Activated CD8-positive, alpha-beta memory T cell treated with anti-CD3 and anti-CD28 coated beads, Interleukin-2, amount 50 U/mL, for 24 hours (primary cell): ENCODE measurements around the gene FGGY.
"Not testable (repeated sequence)": the region's sequence is repeated elsewhere in the genome, so short reads cannot be mapped to it uniquely, and the experiment has no call there.

ENCODE experiments used
- DNase-seq: peaks from one replicate; pipeline ENCODE4 v3.0.0-alpha.2; 2020; ENCODE audit errors: extremely low read depth

FGGY gene

DNA sequence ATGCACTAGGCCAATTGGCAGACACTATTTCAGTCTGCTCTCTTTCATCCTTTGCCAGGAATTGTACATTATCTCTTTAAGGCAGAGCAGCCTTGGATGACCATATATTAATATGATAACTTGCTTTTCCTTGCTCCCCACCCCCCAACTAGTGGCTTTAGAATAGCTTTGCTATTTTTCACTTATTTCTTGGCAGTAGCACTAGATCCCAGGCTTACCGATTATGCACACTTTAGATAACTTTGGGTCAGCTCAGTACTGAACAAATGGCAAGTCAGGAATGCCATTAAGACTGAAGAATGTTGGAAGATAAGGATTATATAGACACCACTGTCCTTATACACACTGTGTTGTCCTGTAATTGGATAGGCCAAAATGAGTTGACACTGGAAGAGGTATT, 146.4 kb downstream of the FGGY start:
- no peak for DNase-seq

DNA sequence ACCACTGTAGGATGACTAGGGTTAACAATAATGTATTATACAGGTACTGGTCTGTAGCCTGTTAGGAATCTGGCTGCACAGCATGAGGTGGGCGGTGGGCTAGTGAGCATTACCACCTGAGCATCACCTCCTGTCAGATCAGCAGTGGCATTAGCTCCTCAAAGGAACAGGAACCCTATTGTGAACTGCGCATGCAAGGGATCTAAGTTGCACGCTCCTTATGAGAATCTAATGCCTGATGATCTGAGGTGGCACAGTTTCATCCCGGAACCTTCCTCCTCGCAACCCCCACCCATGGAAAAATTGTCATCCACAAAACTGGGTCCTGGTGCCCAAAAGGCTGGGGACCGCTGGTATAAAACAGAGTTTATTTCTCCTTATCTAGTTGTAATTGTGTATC, 147.6 kb downstream of the FGGY start:
- DNase-seq: no peak

DNA sequence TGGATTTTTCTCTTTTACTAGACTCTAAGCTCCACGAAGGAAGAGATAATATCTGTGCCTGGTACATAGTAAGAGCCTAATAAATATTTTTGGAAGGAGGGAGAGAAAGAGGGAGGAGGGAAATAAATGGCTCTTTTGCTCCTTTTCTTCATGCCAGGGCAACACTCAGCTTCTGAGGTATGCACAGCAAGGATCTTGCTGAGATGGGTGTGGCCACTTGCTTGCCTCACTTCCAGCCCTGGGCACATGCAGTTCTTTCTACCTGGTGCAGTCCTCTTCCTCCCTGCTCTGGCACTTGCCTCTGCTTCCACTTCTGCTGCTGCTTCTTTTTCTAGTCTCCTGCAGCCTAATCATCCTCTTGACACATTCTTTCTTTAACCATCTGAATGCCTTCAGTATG, 148.1 kb downstream of the FGGY start:
- no peak for DNase-seq

DNA sequence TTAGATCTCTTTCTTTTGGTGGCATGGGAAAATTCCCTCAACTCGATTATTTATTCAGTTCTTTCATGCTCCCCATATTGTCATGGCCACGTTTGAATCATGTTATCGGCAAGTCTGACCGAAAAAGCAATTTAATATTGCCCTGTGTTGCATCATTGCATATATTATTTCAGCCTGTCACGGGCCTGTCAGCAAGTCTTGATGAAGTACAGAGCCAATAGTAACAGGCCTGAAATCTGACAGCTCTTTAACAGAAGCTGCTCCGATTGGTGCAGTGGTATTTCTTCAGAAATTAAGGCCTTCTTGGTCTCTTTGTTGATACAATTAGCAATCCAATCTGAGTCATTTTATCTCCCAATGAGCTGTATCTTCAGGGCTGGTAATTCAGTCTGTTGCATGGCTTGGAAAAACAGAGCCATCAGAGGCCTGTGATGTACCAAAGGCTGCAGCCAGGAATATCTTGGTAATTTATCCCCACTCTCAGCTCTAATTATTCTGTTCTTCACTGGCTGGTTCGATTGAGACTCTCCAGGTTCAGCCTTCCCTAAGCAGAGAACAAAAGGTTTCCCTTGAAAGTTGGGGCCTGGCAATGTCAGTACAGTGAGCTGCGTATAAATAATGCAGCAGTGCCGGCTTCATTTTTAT, 149.5 kb downstream of the FGGY start:
- DNase-seq: no peak

DNA sequence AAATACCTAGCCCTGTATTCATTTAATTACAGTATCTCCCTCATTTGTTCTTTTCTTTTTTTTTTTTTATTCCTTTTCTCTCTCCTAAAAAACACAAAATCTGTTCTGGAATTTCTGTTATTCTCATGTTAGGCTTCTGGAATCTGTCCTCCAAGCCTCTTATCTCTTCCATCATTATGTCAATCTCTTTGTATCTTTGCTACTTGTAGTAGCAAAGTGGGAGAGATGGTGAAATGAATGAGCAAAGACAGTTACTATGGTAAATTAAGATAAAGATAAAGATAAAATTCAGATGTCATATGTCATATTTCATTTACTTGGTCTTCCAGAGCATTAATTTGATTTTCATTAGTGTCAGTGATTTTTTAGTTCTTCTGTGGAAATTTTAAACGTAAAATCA, 155.1 kb downstream of the FGGY start:
- no peak for DNase-seq

DNA sequence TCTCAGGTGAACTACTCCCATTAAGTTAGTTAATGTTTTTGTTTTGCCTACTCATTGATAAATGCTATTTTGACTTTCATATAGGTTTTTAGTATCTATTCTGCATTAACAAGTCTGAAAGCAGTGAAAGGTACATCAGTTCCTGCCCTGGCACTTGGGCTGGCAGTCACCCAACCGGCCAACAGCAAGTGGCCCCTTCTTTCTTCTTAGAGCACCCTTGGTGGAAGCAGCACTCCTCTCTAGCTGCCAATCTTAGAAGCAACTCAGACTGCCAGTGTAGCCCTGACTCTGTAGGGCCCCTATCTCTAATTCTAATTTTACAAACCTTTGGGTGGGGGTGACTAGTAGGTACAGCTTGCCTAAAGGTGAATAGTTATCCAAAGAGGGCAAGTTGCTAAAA, 155.7 kb downstream of the FGGY start:
- no peak for DNase-seq

DNA sequence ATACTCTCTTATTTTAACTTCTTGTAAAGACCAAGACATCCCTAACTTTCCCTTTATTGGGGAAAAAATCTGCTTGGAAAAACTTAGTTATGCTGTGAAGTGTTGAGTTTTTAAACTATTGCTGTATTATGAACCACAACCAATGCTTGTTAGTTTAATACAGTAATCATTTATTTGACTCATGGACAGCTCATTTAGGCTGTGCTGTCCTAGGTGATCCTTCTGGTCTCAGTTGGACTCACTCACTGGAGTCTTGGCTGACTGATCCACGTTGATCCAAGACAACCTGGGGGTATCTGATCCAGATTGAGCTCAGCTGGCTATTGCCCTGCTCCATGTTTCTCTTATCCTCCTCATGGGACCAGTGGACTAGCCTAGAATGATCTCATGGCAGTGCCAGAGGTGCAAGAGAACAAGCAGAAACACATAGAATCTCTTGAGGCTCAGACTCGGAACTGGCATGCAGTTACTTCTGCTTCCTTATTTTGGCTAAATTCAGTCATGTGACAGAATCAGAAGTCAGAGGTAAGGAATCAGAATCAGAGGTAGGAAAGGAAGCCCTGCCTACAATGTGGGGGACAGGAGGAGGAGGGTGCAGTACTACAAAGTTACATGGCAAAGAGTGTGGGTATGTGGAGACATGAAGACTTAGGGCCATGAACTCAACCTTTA, 156.5 kb downstream of the FGGY start:
- no peak for DNase-seq

DNA sequence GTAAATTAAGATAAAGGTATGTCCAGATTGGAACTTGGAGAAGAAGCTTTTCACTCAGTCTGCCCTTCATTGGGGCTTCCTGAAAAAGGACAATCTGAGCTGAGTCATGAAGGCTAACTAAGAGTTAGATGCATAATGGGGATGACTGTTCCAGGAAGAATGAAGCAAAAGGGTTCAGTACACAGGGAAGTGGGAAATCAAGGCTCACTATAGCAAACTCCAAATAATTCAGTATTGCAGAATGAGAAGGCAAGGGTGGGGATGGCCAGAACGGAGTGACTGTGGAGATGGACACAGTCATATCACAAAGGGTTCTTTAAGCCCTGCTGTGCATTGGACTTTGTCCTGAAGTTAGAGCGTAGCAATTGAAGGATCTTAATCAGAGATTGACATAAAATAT, 158.3 kb downstream of the FGGY start:
- DNase-seq: no peak

DNA sequence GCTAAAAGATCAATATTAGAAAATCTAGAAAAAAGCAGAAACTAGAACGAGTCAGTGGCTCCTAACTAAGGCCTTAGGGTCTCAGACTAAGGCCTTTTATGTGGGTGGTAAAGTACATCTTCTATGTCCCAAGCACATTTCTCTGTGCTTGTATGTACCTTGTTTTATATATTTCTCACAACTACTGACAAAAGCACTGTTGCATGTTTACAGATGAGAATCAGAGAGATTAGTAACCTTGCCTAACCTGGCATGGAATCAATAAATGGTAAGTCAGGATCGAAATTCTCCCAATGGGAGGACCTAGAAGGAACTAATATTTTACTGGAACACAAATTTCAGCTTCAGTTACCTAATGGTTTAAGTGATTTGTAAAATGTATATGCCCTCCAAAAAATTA, 160.9 kb downstream of the FGGY start:
- no peak for DNase-seq

DNA sequence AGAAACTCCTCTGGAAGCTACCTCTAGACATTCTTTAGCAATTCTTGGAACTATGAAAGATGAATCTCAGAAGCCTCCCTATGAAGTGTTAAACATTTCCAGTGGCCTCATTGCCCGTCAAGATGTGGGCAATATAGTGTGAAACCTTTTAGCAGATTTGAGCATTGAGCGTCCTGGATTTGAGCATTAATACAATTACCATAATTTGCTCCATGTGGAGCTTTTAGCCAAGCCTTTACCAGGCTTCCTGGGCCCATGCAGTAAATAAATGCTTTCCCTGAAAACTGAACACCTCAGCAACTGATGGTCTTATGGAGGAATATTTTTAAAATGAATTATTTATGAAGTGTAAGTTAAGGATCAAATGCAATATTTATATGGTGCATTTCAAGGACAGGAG, 162.0 kb downstream of the FGGY start:
- DNase-seq: no peak

DNA sequence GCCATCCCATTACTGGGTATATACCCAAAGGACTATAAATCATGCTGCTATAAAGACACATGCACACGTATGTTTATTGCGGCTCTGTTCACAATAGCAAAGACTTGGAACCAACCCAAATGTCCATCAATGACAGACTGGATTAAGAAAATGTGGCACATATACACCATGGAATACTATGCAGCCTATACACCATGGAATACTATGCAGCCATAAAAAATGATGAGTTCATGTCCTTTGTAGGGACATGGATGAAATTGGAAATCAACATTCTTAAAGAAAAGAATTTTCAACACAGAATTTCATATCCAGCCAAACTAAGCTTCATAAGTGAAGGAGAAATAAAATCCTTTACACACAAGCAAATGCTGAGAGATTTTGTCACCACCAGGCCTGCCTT, 166.0 kb downstream of the FGGY start:
- not testable (repeated sequence) for DNase-seq

DNA sequence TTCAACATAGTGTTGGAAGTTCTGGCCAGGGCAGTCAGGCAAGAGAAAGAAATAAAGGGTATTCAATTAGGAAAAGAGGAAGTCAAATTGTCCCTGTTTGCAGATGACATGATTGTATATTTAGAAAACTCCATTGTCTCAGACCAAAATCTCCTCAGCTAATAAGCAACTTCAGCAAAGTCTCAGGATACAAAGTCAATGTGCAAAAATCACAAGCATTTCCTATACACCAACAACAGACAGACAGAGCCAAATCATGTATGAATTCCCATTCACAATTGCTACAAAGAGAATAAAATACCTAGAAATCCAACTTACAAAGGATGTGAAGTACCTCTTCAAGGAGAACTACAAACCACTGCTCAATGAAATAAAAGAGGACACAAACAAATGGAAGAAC, 168.6 kb downstream of the FGGY start:
- not testable (repeated sequence) for DNase-seq

DNA sequence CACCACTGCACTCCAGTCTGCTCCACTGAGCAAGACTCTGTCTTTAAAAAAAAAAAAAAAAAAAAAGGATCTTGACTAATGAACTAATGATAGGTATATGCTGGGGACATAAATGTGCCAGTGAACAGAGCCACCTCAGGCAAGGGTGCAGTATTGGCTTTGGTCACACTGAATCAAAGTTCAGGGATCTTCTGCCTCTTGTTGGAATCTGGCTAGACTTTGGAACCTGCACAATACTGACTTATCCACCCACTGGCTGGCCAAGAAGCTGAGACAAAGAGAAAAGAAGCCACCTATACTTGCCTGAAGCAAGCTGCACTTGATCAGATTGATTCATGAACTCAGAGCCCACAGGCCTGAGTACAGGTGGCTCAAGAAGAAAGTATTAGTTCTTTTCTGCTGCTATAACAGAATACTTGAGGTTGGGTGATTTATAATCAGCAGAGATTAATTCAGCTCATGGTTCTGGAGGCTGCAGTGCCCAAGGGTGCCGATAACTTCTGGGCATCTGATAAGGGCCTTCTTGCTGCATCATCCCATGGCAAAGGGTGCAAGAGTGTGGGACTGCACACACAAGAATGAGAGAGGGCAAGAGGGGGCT, 172.0 kb downstream of the FGGY start:
- DNase-seq: no peak

DNA sequence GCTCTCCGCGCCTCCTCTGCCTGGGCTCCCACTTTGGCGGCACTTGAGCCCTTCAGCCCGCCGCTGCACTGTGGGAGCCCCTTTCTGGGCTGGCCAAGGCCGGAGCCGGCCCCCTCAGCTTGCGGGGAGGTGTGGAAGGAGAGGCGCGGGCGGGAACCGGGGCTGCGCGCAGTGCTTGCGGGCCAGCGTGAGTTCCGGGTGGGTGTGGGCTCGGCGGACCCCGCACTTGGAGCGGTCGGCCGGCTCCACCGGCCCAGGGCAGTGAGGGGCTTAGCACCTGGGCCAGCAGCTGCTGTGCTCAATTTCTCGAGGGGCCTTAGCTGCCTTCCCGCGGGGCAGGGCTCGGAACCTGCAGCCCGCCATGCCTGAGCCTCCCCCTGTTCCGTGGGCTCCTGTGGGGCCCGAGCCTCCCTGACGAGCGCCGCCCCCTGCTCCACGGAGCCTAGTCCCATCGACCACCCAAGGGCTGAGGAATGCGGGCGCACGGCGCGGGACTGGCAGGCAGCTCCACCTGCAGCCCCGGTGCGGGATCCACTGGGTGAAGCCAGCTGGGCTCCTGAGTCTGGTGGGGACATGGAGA, 175.2 kb downstream of the FGGY start:
- not testable (repeated sequence) for DNase-seq

DNA sequence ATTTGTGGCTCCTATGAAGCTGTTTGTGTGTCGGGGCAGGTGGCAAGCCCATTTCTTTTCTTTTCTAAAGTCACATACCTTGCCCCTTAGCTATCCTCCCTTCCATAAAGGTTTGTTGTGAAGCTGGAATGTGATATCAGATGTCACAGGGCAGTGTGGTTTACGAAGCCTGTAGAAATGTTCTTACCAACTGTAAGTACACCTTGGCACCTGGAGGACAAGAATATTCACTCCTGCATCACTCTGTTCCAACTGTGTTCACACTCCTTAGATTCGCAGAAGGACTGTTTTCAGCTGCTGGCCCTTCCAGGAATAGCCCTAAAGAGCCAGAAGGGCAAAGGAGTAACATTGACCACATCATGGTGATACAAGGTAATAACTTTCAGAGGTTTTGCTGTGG, 176.9 kb downstream of the FGGY start:
- DNase-seq: no peak

DNA sequence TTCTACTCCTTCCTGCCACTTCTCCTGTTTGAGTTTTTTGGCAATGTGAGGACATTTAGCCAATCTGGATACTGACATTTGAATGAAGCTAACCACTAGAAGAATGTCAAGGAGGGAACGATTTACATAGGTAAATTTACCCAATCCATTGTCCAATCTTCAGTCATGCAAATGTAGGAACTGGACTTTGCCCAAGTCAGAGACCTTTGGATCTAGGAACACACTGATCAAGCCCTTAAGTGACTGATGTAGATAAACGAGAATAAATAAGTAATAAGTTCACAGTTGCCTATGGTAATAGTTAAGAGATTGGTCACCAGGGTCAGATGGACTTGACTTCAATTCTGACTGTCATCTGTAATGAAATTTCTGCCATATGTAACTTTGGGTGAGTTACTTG, 177.6 kb downstream of the FGGY start:
- no peak for DNase-seq

DNA sequence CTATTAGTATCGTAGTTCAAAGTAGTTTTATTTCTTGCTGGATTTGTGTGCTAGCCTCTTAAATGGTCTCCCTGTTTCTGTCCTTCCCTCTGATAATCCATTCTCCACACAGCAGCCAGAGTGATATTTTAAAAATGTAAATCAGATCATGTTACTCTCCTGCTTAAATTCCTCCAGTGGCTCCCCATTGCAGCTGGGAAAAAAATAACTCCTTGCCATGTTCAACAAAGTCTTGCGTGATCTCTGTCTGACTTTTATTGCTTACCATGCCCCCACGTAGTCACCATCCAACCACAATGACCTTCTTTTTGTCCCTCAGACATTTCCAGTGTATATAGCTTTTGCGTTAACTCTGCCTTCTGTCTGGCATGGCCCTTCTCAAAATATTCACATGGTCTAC, 178.8 kb downstream of the FGGY start:
- no peak for DNase-seq

DNA sequence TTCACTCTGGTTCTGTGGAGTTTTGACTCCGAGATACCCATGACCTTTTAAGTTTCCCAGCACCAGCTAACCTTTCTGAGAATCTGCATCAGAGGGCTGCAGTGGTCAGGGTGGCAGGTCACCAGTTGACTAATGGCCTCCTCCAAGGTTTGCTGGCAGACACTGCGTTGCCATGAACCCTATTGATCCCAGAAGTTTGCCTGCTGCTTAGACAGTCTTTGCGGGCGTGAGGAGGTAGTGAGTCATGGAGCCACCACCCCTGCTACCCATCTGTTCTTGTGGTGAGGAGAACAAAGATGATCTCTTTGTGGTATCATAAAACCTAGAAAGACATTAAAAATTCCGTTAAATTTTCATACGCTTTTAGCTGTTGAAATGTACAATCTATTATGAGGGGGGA, 180.4 kb downstream of the FGGY start:
- DNase-seq: no peak

DNA sequence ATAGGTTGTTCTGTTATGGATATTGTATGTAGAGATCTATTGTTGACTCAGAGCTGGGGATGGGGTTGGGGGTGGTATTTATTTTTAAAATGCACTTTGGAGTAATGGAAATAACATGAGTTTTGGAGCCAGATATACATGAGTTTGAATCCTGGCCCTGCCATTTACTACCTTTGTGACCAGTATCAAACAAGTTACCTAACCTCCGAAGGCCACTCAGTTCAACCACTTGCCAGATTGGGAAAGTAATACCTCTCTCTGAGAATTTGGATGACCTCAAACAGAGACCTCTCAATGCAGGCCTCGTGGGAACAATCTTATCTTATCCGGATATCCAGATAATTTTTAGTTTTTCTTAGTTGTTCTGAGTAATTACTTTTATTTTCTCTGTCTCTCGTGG, 181.0 kb downstream of the FGGY start:
- DNase-seq: no peak

DNA sequence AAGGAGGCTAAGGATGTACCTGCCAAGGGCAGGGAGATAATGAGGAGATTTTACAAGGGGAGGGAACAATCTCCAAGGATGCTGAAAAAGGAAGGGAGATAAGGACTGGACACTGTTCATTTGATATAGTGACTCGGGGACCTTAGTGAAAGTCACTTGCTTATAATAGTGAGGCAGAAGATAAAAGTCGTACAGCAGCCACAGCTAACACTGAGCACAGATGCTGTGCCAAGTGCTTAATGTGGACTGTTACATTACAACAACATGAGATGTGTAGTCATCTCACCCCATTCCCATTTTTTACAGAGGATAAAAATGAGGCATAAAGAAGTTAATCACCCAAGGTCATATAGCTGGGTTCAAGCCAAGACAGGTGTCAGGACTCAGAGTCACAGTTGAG, 181.9 kb downstream of the FGGY start:
- DNase-seq: no peak

DNA sequence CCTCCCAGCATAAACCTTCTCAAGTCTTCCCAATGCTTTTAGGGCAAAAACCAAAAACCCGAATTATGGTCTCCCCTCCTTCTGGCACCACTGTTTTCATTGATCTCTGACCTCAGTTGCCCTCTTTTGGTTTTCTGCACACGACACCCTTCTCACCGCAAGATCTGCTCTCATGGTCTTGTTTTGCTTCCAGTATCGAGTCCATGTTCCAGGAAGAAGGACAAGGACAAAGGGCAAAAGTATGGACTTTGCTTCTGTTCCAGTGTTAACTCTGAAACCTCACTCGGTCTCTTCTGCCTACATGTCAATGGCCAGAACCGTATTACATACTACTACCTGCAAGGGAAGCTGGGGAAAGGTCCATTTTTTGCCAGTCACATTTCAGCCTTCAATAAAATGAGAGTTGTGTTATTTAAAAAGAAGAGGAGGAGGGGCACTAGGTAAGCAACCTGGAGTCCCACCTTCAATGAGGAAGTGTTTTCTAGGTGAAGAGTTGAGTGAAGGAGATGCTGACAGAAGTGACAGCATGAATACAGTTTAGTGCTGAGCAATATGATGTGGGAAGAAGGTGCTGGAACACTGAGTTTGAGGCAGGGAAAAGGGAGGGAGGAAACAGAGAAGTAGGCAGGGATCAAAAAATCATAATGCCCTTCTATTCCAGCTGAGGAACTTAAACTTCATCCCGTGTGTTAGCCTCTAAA, 183.4 kb downstream of the FGGY start:
- DNase-seq: no peak

DNA sequence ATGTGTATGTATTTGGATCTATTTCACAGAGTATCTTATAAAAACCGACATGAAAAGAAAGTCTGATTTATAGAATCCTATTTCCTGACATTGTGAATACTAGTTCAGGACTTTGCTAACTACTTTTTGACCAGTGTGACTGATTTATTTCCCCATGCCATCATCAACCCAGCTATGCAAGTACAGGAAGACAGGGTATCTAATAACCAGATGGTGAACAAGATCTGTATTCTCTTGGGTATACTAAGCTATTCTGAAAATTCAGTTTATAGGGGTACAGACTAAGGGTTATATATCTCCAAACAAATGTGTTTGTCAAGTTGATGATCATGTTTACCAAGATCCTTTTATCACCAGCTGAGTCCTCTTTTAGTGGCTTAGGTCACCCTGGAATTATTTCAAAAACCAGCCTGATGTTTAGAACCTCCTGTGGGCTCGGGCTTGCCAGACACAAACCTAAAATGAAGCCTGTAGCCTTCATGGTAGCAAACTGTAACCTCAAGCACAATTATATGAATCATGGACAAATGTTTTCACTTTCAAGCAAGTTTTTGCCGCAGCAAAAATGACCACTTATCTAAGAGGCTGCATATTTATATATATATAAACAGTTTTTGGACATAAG, 185.1 kb downstream of the FGGY start:
- DNase-seq: no peak
